A549 treated with GW870086 at 1 μM for 4 hours (cell line): ENCODE data around the gene CDH20. TPM values are rescaled to one million over a fixed set of nuclear protein-coding genes. Genes with fewer than 3 reads are reported as not detected.

Experiments
- total RNA-seq: library from RNA; stranded (reverse); fragments of 200-300 nt; extraction: Qiagen RNA extraction; gene quantifications from 5 replicates; pipeline ENCODE4 v1.2.3, GENCODE V29; 2022; ENCODE audit warnings: low read depth

Gene CDH20
- total RNA-seq: not detected in 5 replicates

GRCh38 chr18:61333271-61333745, at the start of gene CDH20:
CDH20 (plus strand) TSS chr18:61333430.

